Stomach (tissue), 9 donors: ENCODE measurements around the gene ENKD1. TPM values are rescaled to one million over a fixed set of nuclear protein-coding genes. Genes with fewer than 3 reads are reported as not detected.

ENCODE experiments used
- DNase-seq, 2 donors: peaks; one replicate each; pipeline versions ENCODE4 v3.0.0 to v3.0.0-alpha.2; 2013 to 2019
- H3K27ac ChIP-seq, 5 donors: fragments of 200-600 bp in 4 of 5; sonication (generic) in 4 of 5; one replicate each; pipeline ENCODE4 v1.5.1; 2013 to 2019; ENCODE audit warnings: mild to moderate bottlenecking in 1 of 5, moderate library complexity in 1 of 5
- H3K27me3 ChIP-seq, 3 donors: fragments of 200-600 bp; sonication (generic); one replicate each; pipeline ENCODE4 v1.5.1; 2017 to 2019; ENCODE audit warnings: mixed run types in 1 of 3
- H3K36me3 ChIP-seq, 4 donors: fragments of 200-600 bp; sonication (generic); 1 replicate in 3 of 4; 2 replicates in 1 of 4; pipeline ENCODE4 v1.5.1; 2016 to 2019
- H3K4me1 ChIP-seq, 4 donors: fragments of 200-600 bp; sonication (generic); one replicate each; pipeline ENCODE4 v1.5.1; 2016 to 2019
- H3K4me3 ChIP-seq, 4 donors: fragments of 200-600 bp; sonication (generic) in 3 of 4; one replicate each; pipeline ENCODE4 v1.5.1; 2016 to 2019; ENCODE audit warnings: mild to moderate bottlenecking in 1 of 4
- H3K9me3 ChIP-seq, 4 donors: fragments of 200-600 bp; sonication (generic); one replicate each; pipeline ENCODE4 v1.5.1; 2016 to 2019
- CTCF ChIP-seq, 7 experiments: fragments of 450-650 bp in 4 of 7; fragments of 200-600 bp in 3 of 7; sonication (generic) in 3 of 7; IDR thresholded peaks; one replicate each; pipeline ENCODE4 v1.5.1; 2016 to 2019; ENCODE audit warnings: antibody characterized with exemption in 7 of 7, control low read depth in 2 of 7, mild to moderate bottlenecking in 1 of 7
- EP300 ChIP-seq: sonication (generic); formaldehyde crosslinking; IDR thresholded peaks from one replicate; pipeline ENCODE4 v1.6.1; 2017; ENCODE audit warnings: antibody characterized with exemption
- POLR2A ChIP-seq, 4 donors: fragments of 450-650 bp; IDR thresholded peaks; one replicate each; pipeline ENCODE4 v1.6.1; 2016; ENCODE audit warnings: antibody characterized with exemption in 4 of 4, control low read depth in 2 of 4, mild to moderate bottlenecking in 1 of 4, moderate library complexity in 1 of 4
- POLR2AphosphoS5 ChIP-seq, 3 donors: sonication (generic); formaldehyde crosslinking; IDR thresholded peaks; one replicate each; pipeline ENCODE4 v1.6.1; 2016; ENCODE audit warnings: antibody characterized with exemption in 3 of 3
- WGBS, 5 donors: extraction: QIAGEN DNeasy Blood & Tissue Kit in 3 of 5; methylation state at CpG; one replicate each; pipeline versions ENCODE4 v1.1.5 to v1.1.7; 2013 to 2018; 5-methylcytosine and 5-hydroxymethylcytosine counted together
- intact Hi-C: fragments of 100-400 bp; cut with DNase I; formaldehyde crosslinking; loops from one replicate; pipeline ENCODE4 v1.15.1; 2023; ENCODE audit warnings: low total_unique reads
- polyA plus RNA-seq, 3 donors: library from polyadenylated mRNA; stranded (reverse); fragments of 200-250 nt; gene quantifications; one replicate each; pipeline ENCODE4 v1.2.3, GENCODE V29; 2013
- total RNA-seq, 5 donors: library from RNA; depleted of rRNA; stranded (reverse); fragments of >200 nt; gene quantifications; one replicate each; pipeline versions ENCODE4 v1.1.0 to v1.2.3, GENCODE V29; 2014 to 2016
- donor health status: healthy with polysubstance abuse.
- donor health status: Bipolar disorder and iron deficiency.
- donor health status: healthy.

Gene ENKD1
- total and polyA plus RNA-seq, 8 donors = 5.8 to 113 (median 20.1) TPM

- Histone ChIP-seq H3K4me1 (peaks cover 29 to 39% (median 38%) of the 10 kb centered on the region in 4 donors), H3K27ac (no peak overlapping the region), H3K36me3 (peaks cover 2 to 30% (median 26%) of the 10 kb centered on the region in 4 donors), H3K27me3 (peaks cover 10 to 25% (median 20%) of the 10 kb centered on the region in 3 donors), H3K4me3 (no peak overlapping the region), H3K9me3 (no peaks in the 10 kb centered on the region)
- WGBS, 5 donors = 89 to 96% (median 96%) methylated on average over 15 to 18 of the region's 18 CpGs
- TF ChIP-seq CTCF (IDR thresholded peaks at IDR 0.05) (no peak), EP300 (no peak)
- no peak for DNase-seq
- intact Hi-C loops = no loop called here
Observed at GRCh38 chr16:67657751-67658518, 8.6 kb downstream of the ENKD1 start.

- no peak for TF ChIP-seq POLR2AphosphoS5 (IDR thresholded peaks at IDR 0.05)
- TF ChIP-seq CTCF (IDR thresholded peaks at IDR 0.05) = no peak
- no peak for TF ChIP-seq EP300
- Histone ChIP-seq H3K27ac (no peak overlapping the region), H3K36me3 (peaks cover 0 to 23% (median 22%) of the 10 kb centered on the region in 4 donors), H3K4me1 (peaks cover 34 to 46% (median 45%) of the 10 kb centered on the region in 4 donors), H3K4me3 (no peak overlapping the region), H3K27me3 (peaks cover 10 to 33% (median 28%) of the 10 kb centered on the region in 3 donors), H3K9me3 (no peaks in the 10 kb centered on the region)
- 93 to 94% (median 94%) methylated on average over 16 of the region's 16 CpGs for WGBS, 5 donors
- intact Hi-C loops = no loop called here
- DNase-seq = no peak
Observed at GRCh38 chr16:67657017-67657608, 9.4 kb downstream of the ENKD1 start.

GRCh38 chr16:67656344-67657016, 10.1 kb downstream of the ENKD1 start:
- TF ChIP-seq EP300 (no peak), CTCF (IDR thresholded peaks at IDR 0.05) (no peak), POLR2A (IDR thresholded peaks at IDR 0.05) (no peak), POLR2AphosphoS5 (IDR thresholded peaks at IDR 0.05) (no peak)
- no peak for DNase-seq
- intact Hi-C loops = no loop called here
- Histone ChIP-seq H3K9me3 (no peaks in the 10 kb centered on the region), H3K4me3 (no peak overlapping the region), H3K36me3 (peaks cover 0 to 23% (median 21%) of the 10 kb centered on the region in 4 donors), H3K27ac (no peak overlapping the region), H3K4me1 (peaks cover 30 to 42% (median 41%) of the 10 kb centered on the region in 4 donors), H3K27me3 (peaks cover 10 to 40% (median 35%) of the 10 kb centered on the region in 3 donors)
- 81 to 88% (median 85%) methylated on average over 7 to 9 of the region's 9 CpGs for WGBS, 5 donors

GRCh38 chr16:67655363-67655762, 11.2 kb downstream of the ENKD1 start:
- peaks cover 0 to 23% (median 21%) of the 10 kb centered on the region in 4 donors for H3K36me3 ChIP-seq
- peaks cover 10 to 51% (median 39%) of the 10 kb centered on the region in 3 donors for H3K27me3 ChIP-seq
- no peak overlapping the region for H3K27ac ChIP-seq
- H3K4me1 ChIP-seq = peaks cover 24 to 36% (median 33%) of the 10 kb centered on the region in 4 donors
- no peak for DNase-seq
- no peak overlapping the region for H3K4me3 ChIP-seq
- TF ChIP-seq EP300 = no peak
- no peak for TF ChIP-seq POLR2A (IDR thresholded peaks at IDR 0.05)
- no peak for TF ChIP-seq CTCF (IDR thresholded peaks at IDR 0.05)
- no peak for TF ChIP-seq POLR2AphosphoS5 (IDR thresholded peaks at IDR 0.05)
- intact Hi-C loops = no loop called here
- 62 to 79% (median 73%) methylated on average over 4 of the region's 4 CpGs for WGBS, 5 donors
- H3K9me3 ChIP-seq = no peaks in the 10 kb centered on the region
